RWPE1 (cell line): ENCODE data around the gene PROK2.

ENCODE experiments used
- CTCF ChIA-PET: fragments of 350-600 bp; sonication (Branson Sonifier 250); formaldehyde crosslinking; extraction: SDS; loops from one replicate; lab custom pipeline; 2021; lab: Yijun Ruan, JAX
- POLR2A ChIA-PET: fragments of 400-600 bp; formaldehyde crosslinking; extraction: SDS; loops from one replicate; lab custom pipeline; 2020; ENCODE audit warnings: antibody characterized with exemption; ENCODE audit not compliant: low non-redundant PET; lab: Yijun Ruan, JAX
- DNase-seq: peaks from one replicate; pipeline ENCODE4 v3.0.0; 2012; ENCODE audit warnings: low spot score
- H3K27ac ChIP-seq: fragments of 450-650 bp; 2 replicates; pipeline ENCODE4 v1.5.1; 2017
- CTCF ChIP-seq: fragments of 450-650 bp; conservative IDR thresholded peaks from 2 replicates; pipeline ENCODE4 v1.5.1; 2017; ENCODE audit warnings: low read depth, mild to moderate bottlenecking

The PROK2 gene

GRCh38 chr3:71796290-71796689, 11.3 kb upstream of the PROK2 start:
- POLR2A ChIA-PET, result no interaction called here
- no peak overlapping the region for H3K27ac ChIP-seq

GRCh38 chr3:71791634-71792033, 6.7 kb upstream of the PROK2 start:
- no peak for TF ChIP-seq CTCF
- no peak for DNase-seq
- H3K27ac ChIP-seq, result no peak overlapping the region
- ChIA-PET CTCF (no interaction called here), POLR2A (no interaction called here)

More at GRCh38 chr3:71796290-71796689, 11.3 kb upstream of the PROK2 start:
- TF ChIP-seq CTCF, result no peak
- CTCF ChIA-PET, result interaction anchor here (0.6 kb wide), 1 partner anchor 263 kb away, joined by 3 read pairs; no protein-coding TSS in a partner anchor
- no peak for DNase-seq

- TF ChIP-seq CTCF, result no peak
- no peak for DNase-seq
- ChIA-PET POLR2A (no interaction called here), CTCF (no interaction called here)
- no peak overlapping the region for H3K27ac ChIP-seq
Measured at GRCh38 chr3:71789922-71790321, 5.0 kb upstream of the PROK2 start.

GRCh38 chr3:71787851-71788405, 3.0 kb upstream of the PROK2 start:
- ChIA-PET POLR2A (no interaction called here), CTCF (no interaction called here)
- no peak overlapping the region for H3K27ac ChIP-seq
- no peak for TF ChIP-seq CTCF
- no peak for DNase-seq

GRCh38 chr3:71786551-71786950, 1.6 kb upstream of the PROK2 start:
- POLR2A ChIA-PET, result no interaction called here
- CTCF ChIA-PET, result no interaction called here

GRCh38 chr3:71786217-71786549, 1.2 kb upstream of the PROK2 start:
- H3K27ac ChIP-seq, result no peak overlapping the region
- CTCF ChIA-PET, result no interaction called here
- DNase-seq, result no peak
- no peak for TF ChIP-seq CTCF
- POLR2A ChIA-PET, result no interaction called here

More at GRCh38 chr3:71786551-71786950, 1.6 kb upstream of the PROK2 start:
- H3K27ac ChIP-seq, result no peak overlapping the region
- DNase-seq, result no peak
- TF ChIP-seq CTCF, result no peak
